ENCODE measurements around the gene HDGFL3.
"Not testable (repeated sequence)": the region's sequence is repeated elsewhere in the genome, so short reads cannot be mapped to it uniquely, and the experiment has no call there.

Gene HDGFL3

DNA sequence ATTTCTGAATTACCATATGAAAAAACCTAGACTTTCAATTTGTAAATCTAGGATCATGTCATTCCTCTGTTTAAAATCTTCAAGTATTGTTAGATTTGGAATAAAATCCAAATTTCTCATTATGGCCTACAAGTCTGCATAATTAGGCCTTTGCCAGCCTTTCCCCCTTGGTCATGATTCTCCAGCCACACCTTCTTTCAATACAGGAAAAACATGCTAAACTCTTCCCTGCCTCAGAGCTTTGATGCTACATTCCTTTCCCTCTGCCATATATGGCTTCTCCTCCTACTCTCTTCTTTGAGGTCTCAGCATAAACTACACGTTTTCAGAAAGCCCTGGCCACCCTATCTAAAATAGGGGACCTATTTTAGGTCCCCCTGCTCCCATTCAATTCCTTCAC lies 51.7 kb downstream of the HDGFL3 start:
- no peak overlapping the region for H3K4me3 ChIP-seq (ENCODE audit: low read length)
- H3K36me3 ChIP-seq (ENCODE audit: control insufficient read depth, insufficient read depth, low read length) = no peaks in the 10 kb centered on the region
- H3K9ac ChIP-seq (ENCODE audit: low read length) = no peak overlapping the region
- H3K27ac ChIP-seq (ENCODE audit: low read depth, low read length) = no peak overlapping the region
- H3K27me3 ChIP-seq (ENCODE audit: control insufficient read depth, insufficient read depth, low read length) = no peaks in the 10 kb centered on the region
- no peaks in the 10 kb centered on the region for H3K4me1 ChIP-seq (ENCODE audit: control insufficient read depth, insufficient read depth, low read length)

DNA sequence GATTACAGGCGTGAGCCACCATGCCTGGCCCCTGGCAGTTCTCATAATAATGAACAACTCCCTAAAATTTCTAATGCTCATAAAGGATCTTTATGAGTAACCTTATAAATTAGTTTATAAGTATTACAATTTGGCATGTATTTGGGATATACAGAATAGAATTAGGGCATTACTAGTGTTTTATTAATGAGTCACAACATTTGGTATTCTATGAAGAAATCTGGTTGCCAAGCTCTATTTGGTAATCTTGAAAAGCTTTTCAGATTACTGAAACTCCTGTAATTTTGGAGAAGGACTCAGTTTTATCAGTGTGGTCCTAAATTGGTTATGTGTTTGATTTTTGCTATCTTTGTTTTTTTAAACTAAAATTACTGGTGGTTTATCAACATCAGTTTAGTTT lies 54.3 kb downstream of the HDGFL3 start:
- no peaks in the 10 kb centered on the region for H3K36me3 ChIP-seq (ENCODE audit: control insufficient read depth, insufficient read depth, low read length)
- no peak overlapping the region for H3K4me3 ChIP-seq (ENCODE audit: low read length)
- H3K9ac ChIP-seq (ENCODE audit: low read length) = no peak overlapping the region
- no peaks in the 10 kb centered on the region for H3K4me1 ChIP-seq (ENCODE audit: control insufficient read depth, insufficient read depth, low read length)
- no peaks in the 10 kb centered on the region for H3K27me3 ChIP-seq (ENCODE audit: control insufficient read depth, insufficient read depth, low read length)
- H3K27ac ChIP-seq (ENCODE audit: low read depth, low read length) = no peak overlapping the region

DNA sequence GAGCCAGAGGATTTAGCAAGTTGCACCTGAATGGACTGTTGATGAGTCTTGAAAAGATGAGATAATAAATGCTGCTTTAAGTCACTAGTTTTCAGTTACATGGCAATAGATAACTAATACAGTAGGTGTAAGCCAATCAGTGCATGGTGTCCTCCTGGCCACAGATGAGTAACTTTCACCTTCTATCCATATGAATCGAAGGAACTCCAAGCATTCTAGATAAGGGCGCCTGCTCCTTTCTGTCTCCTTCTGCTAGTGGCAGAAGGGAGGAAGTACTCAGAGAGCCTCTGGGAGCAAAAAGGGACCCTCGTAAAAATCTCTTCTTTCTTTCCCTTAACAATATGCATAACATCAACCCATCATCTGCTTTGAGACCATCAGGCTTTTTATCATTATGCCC lies 62.9 kb downstream of the HDGFL3 start:
- Histone ChIP-seq H3K4me3 (ENCODE audit: low read length) (no peak overlapping the region), H3K36me3 (ENCODE audit: control insufficient read depth, insufficient read depth, low read length) (no peaks in the 10 kb centered on the region), H3K4me1 (ENCODE audit: control insufficient read depth, insufficient read depth, low read length) (no peaks in the 10 kb centered on the region), H3K9ac (ENCODE audit: low read length) (no peak overlapping the region), H3K27ac (ENCODE audit: low read depth, low read length) (no peak overlapping the region), H3K27me3 (ENCODE audit: control insufficient read depth, insufficient read depth, low read length) (no peaks in the 10 kb centered on the region)

DNA sequence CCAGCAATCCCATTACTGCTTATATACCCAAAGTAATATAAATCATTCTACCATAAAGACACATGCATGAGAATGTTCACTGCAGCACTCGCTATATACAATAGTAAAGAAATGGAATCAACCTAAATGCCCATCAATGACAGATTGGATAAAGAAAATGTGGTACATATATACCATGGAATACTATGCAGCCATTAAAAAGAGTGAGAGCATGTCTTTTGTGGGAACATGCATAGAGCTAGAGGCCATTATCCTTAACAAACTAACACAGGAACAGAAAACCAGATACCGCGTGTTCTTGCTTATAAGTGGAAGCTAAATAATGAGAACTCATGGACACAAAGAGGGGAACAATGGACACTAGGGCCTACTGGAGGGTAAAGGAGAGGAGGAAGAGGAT lies 65.5 kb downstream of the HDGFL3 start:
- H3K27ac ChIP-seq (ENCODE audit: low read depth, low read length) = not testable (repeated sequence)

DNA sequence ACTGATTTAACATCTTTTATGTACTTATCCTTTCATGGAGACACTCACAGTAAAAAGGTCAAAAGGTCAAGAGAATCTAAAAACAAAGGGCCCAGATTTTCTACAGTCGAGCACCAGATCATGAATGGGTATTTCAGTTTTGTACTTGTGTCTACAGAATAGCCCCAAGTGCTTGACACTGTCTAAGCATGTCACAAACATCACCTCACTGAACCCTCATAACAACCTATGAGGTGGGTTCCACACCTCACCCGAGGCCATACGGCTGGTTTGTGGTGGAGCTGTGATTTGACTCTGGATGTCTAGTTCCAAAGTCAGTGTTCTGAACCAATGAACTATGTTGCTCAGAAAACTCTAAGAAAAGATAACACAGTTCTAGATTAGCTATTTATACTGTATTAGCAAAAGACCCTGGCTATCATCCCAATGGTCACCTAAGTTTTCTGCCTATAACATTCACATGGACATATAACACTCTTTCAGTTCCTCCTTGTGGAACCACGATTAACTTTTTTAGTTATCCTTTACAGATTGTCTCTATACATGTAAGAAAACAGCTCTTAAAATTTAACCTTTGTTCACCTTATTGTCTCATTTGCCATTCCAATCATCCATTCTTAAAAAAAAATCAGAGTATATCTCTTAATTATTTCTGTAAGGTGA lies 74.6 kb downstream of the HDGFL3 start:
- Histone ChIP-seq H3K9ac (ENCODE audit: low read length) (no peak overlapping the region), H3K27ac (ENCODE audit: low read depth, low read length) (no peak overlapping the region), H3K36me3 (ENCODE audit: control insufficient read depth, insufficient read depth, low read length) (no peaks in the 10 kb centered on the region), H3K4me1 (ENCODE audit: control insufficient read depth, insufficient read depth, low read length) (no peaks in the 10 kb centered on the region), H3K4me3 (ENCODE audit: low read length) (no peak overlapping the region), H3K27me3 (ENCODE audit: control insufficient read depth, insufficient read depth, low read length) (no peaks in the 10 kb centered on the region)

More for the DNA sequence above, 65.5 kb downstream of the HDGFL3 start:
- H3K36me3 ChIP-seq (ENCODE audit: control insufficient read depth, insufficient read depth, low read length); H3K4me3 ChIP-seq (ENCODE audit: low read length); H3K27me3 ChIP-seq (ENCODE audit: control insufficient read depth, insufficient read depth, low read length); H3K4me1 ChIP-seq (ENCODE audit: control insufficient read depth, insufficient read depth, low read length); H3K9ac ChIP-seq (ENCODE audit: low read length): not testable (repeated sequence)

DNA sequence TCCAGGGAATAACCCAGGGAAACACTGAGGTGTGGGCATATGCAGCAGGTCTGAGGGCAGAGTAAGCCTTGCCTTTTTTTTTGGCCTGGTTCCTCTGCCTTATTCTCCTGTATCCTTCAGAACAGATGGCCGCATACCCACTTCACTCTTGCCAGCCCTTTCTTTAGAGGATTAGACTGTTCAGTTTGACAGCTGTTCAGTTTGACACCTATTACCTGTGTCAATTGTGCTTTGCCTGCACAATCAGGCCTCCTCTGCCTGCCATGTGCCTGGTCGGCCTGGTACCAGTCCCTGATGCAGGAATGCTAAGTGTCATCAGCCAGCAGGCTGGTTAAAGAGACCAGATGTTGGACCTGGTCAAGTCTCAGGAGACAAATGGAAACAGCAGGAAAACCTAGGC lies 77.8 kb downstream of the HDGFL3 start:
- H3K9ac ChIP-seq (ENCODE audit: low read length) = no peak overlapping the region

DNA sequence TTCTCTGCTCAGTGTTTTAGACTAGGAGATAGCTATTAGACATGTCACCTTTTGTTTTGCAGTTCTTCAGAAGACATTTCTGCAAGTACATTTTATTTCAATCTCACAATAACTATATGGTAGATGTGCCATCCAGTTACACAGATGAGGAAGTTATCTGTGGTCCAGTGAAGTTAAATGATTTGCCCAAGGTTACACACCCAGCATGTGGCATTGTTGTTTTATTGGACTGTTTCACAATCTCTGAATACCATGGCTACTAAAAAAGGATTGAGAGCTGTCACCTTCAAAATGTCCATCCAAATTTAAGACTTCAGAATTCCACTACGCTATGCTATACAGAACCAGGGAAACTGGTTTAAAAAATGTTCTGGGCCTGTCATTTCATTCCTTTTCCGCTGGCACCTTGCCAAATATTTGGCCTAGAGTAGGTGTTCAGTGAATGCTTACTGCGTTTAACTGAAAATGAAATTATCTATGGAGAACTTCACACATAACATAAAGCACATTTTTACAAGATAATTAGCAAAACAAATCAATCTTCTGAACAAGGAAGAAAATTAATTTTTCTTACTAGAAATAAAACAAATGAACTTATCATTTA lies 80.0 kb downstream of the HDGFL3 start:
- Histone ChIP-seq H3K27me3 (ENCODE audit: control insufficient read depth, insufficient read depth, low read length) (no peaks in the 10 kb centered on the region), H3K9ac (ENCODE audit: low read length) (no peak overlapping the region), H3K4me1 (ENCODE audit: control insufficient read depth, insufficient read depth, low read length) (no peaks in the 10 kb centered on the region), H3K4me3 (ENCODE audit: low read length) (no peak overlapping the region), H3K27ac (ENCODE audit: low read depth, low read length) (no peak overlapping the region), H3K36me3 (ENCODE audit: control insufficient read depth, insufficient read depth, low read length) (no peaks in the 10 kb centered on the region)

More for the DNA sequence above, 77.8 kb downstream of the HDGFL3 start:
- Histone ChIP-seq H3K27ac (ENCODE audit: low read depth, low read length) (no peak overlapping the region), H3K36me3 (ENCODE audit: control insufficient read depth, insufficient read depth, low read length) (no peaks in the 10 kb centered on the region), H3K27me3 (ENCODE audit: control insufficient read depth, insufficient read depth, low read length) (no peaks in the 10 kb centered on the region), H3K4me3 (ENCODE audit: low read length) (no peak overlapping the region), H3K4me1 (ENCODE audit: control insufficient read depth, insufficient read depth, low read length) (no peaks in the 10 kb centered on the region)

DNA sequence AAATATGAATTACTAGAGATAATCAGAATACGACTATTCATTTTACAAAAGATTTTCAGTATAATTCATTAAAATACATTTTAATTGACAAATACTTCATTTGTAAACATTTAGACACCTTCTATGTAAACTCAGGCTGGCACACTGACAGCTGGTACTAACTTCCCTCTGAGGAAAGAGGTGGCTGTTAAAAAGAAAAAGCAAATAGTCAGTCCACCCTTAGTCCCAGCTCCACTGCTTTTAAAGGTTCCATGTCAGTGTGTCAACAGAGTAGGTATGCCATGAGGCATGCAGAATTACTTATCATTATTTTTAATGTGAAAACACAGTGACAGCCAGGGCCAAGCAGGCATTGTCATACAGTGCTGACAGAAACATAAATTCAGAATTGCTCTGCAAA lies 84.1 kb downstream of the HDGFL3 start:
- no peaks in the 10 kb centered on the region for H3K4me1 ChIP-seq (ENCODE audit: control insufficient read depth, insufficient read depth, low read length)
- H3K27me3 ChIP-seq (ENCODE audit: control insufficient read depth, insufficient read depth, low read length) = no peaks in the 10 kb centered on the region
- H3K36me3 ChIP-seq (ENCODE audit: control insufficient read depth, insufficient read depth, low read length) = no peaks in the 10 kb centered on the region
- H3K4me3 ChIP-seq (ENCODE audit: low read length) = no peak overlapping the region
- H3K27ac ChIP-seq (ENCODE audit: low read depth, low read length) = no peak overlapping the region
- H3K9ac ChIP-seq (ENCODE audit: low read length) = no peak overlapping the region

GRCh38 chr15:83119968-83120581 lies 87.5 kb downstream of the HDGFL3 start:
- H3K4me1 ChIP-seq (ENCODE audit: control insufficient read depth, insufficient read depth, low read length) = no peaks in the 10 kb centered on the region
- H3K36me3 ChIP-seq (ENCODE audit: control insufficient read depth, insufficient read depth, low read length) = no peaks in the 10 kb centered on the region
- H3K4me3 ChIP-seq (ENCODE audit: low read length) = no peak overlapping the region
- no peak overlapping the region for H3K27ac ChIP-seq (ENCODE audit: low read depth, low read length)
- no peak overlapping the region for H3K9ac ChIP-seq (ENCODE audit: low read length)
- no peaks in the 10 kb centered on the region for H3K27me3 ChIP-seq (ENCODE audit: control insufficient read depth, insufficient read depth, low read length)

DNA sequence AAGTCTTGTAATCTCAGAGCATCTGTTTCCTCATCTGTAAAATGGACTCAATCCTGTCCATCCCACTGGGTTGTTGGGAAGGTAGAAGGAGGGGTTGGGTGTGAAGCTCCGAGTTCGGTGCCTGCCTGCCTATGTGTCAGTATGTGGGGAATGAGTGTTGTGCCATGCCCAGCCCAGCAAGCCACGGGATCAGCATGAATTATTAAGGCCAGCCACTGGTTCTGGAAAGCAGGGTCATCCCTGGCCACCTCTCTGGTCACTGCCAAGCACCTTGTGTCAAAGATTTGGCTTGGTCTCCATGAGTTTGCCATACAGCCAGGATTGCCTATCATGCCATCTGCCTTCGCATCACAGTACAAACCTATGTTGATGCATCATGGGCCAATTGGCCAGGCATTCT lies 88.7 kb downstream of the HDGFL3 start:
- Histone ChIP-seq H3K27ac (ENCODE audit: low read depth, low read length) (no peak overlapping the region), H3K9ac (ENCODE audit: low read length) (no peak overlapping the region), H3K27me3 (ENCODE audit: control insufficient read depth, insufficient read depth, low read length) (no peaks in the 10 kb centered on the region), H3K4me3 (ENCODE audit: low read length) (no peak overlapping the region), H3K4me1 (ENCODE audit: control insufficient read depth, insufficient read depth, low read length) (no peaks in the 10 kb centered on the region), H3K36me3 (ENCODE audit: control insufficient read depth, insufficient read depth, low read length) (no peaks in the 10 kb centered on the region)

- no peaks in the 10 kb centered on the region for H3K36me3 ChIP-seq (ENCODE audit: control insufficient read depth, insufficient read depth, low read length)
- no peak overlapping the region for H3K27ac ChIP-seq (ENCODE audit: low read depth, low read length)
- H3K9ac ChIP-seq (ENCODE audit: low read length) = no peak overlapping the region
- no peaks in the 10 kb centered on the region for H3K27me3 ChIP-seq (ENCODE audit: control insufficient read depth, insufficient read depth, low read length)
- no peaks in the 10 kb centered on the region for H3K4me1 ChIP-seq (ENCODE audit: control insufficient read depth, insufficient read depth, low read length)
- no peak overlapping the region for H3K4me3 ChIP-seq (ENCODE audit: low read length)
Observed at GRCh38 chr15:83118291-83118827, 89.3 kb downstream of the HDGFL3 start.

DNA sequence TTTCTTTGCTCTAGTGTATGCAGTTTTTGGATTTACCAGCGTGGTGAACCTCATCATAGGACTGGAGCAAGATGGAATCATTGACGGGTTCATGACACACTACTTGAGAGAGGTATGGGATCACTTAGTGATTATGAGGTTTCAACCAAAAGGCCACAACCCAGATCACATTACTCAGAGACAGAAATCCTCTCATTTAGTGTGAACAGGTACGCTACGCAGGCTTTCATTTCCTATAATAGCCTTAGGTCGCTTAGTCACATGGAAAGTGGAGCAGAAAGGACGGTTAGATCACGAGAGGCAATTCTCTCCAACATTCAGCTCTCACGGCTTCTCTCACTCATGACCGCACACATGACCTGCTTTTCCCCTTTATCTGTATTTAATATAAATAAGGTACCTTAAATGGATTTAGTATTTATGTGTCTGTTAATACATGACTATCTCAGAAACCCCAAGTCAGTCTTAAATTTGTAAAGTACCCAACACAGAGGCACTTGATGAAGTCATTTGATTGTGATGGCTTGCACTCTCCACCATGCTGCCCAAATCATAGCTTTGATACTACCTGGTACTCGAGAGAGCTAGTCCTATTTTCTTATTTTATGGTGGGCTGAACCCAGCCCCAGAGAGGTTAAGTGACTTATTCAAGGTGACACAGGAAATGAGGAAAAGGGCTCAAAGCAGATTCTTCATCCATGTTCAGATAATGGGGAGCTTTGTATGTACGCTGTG lies 91.6 kb downstream of the HDGFL3 start:
- no peak overlapping the region for H3K27ac ChIP-seq (ENCODE audit: low read depth, low read length)
- H3K4me3 ChIP-seq (ENCODE audit: low read length) = no peak overlapping the region
- no peak overlapping the region for H3K9ac ChIP-seq (ENCODE audit: low read length)
- H3K27me3 ChIP-seq (ENCODE audit: control insufficient read depth, insufficient read depth, low read length) = no peaks in the 10 kb centered on the region
- no peaks in the 10 kb centered on the region for H3K36me3 ChIP-seq (ENCODE audit: control insufficient read depth, insufficient read depth, low read length)
- H3K4me1 ChIP-seq (ENCODE audit: control insufficient read depth, insufficient read depth, low read length) = no peaks in the 10 kb centered on the region
